GM19324 (cell line): Measurements from ENCODE around the gene FIBIN.
"Not testable (repeated sequence)": the region's sequence is repeated elsewhere in the genome, so short reads cannot be mapped to it uniquely, and the experiment has no call there.

Experiments used
- ATAC-seq: cut with Tn5 transposase; IDR thresholded peaks from one replicate; pipeline ENCODE4 v1.9.1; 2021; ENCODE audit warnings: mild to moderate bottlenecking, moderate library complexity; ENCODE audit not compliant: unreplicated experiment, low FRiP score

The FIBIN gene

GRCh38 chr11:26976389-26976788 is 17.5 kb upstream of the FIBIN start:
- ATAC-seq: no peak

- not testable (repeated sequence) for ATAC-seq
Observed at GRCh38 chr11:26977209-26977608, 16.7 kb upstream of the FIBIN start.

DNA sequence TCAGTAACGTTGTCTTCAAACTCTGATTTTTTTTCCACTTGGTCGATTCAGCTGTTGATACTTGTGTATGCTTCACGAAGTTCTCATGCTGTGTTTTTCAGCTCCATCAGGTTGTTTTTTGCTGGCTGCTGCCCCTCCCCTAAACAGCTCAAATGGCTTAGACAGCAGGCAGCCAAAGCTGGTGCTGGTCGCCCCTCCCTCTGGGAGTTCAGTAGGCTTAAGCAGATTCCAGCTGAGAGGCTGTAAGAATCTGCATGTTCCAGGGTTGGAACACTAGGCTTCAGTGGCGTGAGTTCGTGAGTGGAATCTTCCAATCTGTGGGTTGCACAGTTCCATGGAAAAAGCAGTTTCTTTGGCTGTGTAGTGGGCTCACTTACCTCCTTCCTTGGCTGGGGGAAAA is 10.3 kb upstream of the FIBIN start:
- ATAC-seq: no peak

GRCh38 chr11:26985470-26985869 is 8.4 kb upstream of the FIBIN start:
- no peak for ATAC-seq

- no peak for ATAC-seq
Observed at GRCh38 chr11:26985943-26986342, 8.0 kb upstream of the FIBIN start.

DNA sequence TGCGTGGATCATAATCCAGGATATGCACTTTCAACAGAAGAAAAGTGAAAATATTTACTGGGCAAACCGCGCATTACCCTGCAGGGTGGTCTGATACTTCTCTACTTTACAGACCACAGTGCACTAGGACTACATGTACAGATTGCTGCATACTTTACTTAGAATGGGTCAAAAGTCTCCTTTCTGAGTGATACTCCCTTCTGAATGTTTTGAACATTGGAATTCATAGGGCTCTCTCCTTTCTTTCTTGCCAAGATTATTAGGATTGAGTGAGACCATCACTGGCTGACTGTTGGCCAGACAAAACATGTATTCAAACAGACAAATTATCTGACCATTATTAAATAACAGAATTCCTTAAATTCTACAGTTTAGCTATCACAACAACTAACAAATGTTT is 6.6 kb upstream of the FIBIN start:
- ATAC-seq: no peak

GRCh38 chr11:26987731-26988130 is 6.2 kb upstream of the FIBIN start:
- no peak for ATAC-seq

- ATAC-seq: no peak
Observed at GRCh38 chr11:26992031-26992541, 1.8 kb upstream of the FIBIN start.

DNA sequence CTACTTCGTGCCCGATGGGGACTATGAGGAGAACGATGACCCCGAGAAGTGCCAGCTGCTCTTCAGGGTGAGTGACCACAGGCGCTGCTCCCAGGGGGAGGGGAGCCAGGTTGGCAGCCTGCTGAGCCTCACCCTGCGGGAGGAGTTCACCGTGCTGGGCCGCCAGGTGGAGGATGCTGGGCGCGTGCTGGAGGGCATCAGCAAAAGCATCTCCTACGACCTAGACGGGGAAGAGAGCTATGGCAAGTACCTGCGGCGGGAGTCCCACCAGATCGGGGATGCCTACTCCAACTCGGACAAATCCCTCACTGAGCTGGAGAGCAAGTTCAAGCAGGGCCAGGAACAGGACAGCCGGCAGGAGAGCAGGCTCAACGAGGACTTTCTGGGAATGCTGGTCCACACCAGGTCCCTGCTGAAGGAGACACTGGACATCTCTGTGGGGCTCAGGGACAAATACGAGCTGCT is 751 bp downstream of the FIBIN start:
- no peak for ATAC-seq

DNA sequence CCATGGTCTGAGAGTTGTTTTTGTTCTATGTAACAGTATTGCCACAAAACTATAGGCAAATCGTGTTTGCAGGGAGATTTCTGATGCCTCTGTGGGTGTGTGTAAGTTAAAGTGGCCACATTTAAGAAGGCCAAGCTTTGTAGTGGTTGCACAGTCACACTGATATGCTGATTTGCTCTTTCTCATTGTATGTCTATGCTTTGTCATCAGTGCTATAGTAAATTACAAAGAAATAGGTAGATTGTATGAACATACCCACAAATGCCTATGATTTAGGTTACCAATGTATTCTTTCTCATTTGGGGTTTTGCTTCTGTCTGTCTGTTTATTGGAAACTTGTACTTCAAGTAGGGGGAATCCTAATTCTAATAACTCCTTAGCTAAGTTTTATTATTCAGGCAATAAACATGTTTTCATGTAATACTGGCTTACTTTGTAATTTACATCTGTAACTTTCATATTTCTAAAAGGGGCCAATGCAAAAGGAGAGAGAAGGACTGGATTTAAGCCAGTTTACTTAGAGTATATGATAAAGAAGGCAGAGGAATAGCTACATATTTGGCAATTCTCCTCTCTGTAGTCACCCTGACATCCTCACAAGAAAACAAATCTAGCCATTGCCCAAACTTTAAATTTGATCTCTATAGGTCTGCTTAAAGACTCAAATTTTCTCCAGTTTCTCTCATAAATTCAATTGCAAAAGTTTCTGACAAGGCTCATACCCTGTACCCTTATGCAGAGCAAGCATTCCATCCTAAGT is 2.0 kb downstream of the FIBIN start:
- no peak for ATAC-seq

DNA sequence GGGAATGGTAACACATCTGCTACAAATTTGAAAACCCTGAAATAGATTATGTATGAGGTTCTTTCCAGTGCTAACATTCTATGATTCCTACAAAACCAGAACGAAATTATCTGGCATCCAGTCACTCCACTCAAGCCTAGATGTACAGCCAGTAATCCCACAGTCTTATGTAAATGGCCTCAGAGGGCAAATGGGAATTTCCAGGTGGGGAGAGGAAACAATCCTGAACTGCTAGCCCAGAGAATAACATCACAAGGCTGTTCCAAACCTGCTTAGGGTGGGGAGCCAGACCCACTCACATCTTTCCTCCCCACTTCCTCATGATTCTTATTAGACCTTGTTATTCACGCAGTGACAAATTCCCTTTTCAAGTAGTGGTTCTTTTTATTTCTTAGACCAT is 3.5 kb downstream of the FIBIN start:
- no peak for ATAC-seq

GRCh38 chr11:27001136-27001730 is 7.3 kb downstream of the FIBIN start:
- ATAC-seq: not testable (repeated sequence)

GRCh38 chr11:27002431-27002830 is 8.5 kb downstream of the FIBIN start:
- ATAC-seq: no peak

DNA sequence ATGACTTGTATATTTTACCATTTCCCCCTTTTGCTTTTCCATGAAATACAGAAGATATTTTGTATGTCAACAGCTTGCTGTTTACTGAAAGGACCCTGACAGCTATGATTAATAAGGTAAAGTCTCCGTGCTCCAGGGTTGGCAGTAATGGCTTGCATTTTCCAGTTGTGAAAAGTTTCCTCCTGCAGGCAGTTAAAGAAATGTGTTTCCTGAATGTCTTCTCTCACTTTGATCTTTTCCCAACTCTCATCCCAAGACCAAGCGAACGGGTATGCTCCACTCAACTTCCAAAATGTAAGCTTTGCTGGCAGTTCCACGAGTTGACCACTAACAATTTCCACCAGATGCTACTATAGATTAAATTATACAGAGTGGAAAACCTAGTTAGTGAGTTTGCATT is 8.9 kb downstream of the FIBIN start:
- no peak for ATAC-seq

DNA sequence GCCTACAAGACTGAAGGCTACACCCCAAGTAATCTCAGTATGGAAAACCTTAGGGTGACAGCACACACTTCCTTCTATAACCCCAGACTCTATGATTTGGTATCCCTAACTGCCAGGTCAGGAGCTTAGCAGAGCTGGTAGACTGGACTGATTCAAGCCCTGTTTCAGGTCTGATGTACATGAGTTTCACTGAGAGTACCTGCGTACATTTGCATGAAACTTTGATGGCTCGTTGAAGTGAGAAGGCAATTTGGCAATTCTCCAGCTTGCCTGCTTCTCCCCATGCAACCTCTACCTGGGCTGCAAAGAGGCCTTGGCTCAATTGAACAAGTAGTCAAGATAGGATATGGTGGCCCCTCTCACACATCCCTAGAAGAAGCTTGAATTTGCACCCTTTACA is 10.2 kb downstream of the FIBIN start:
- ATAC-seq: no peak

- ATAC-seq: no peak
Observed at GRCh38 chr11:27008811-27009535, 15.1 kb downstream of the FIBIN start.

DNA sequence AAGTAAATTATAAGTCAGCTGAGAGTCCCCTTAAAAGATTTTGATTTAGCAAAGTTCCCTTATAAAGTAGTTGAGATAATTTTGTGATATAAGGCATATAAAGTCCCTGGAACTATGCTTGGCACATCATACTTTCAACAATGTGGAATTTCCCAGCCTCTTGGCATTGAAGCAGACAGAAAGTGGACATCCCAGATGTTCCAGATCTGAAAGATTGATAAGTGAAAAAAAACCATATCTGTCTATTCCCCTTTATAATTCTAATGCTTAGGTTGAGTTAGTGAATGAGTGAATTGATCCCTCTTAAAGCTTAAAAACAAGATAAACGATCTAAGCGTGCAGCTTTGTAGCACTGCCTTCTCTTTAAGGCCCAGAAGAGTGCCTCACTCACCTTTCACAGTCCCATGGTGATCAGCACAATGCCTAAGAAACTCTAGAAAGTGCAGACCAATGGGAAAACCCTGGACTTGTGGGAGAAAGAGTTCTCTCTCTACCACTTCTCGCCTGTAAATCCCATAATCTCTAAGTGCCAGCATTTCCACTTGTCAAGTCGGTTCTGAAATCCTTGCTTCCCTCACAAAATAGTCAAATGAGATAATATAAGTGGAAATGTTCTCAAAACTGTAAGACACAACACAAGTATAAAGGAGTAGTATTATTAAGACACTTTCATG is 17.8 kb downstream of the FIBIN start:
- ATAC-seq: no peak

GRCh38 chr11:27012234-27012921 is 18.5 kb downstream of the FIBIN start:
- ATAC-seq: no peak

GRCh38 chr11:27013781-27014361 is 20.0 kb downstream of the FIBIN start:
- no peak for ATAC-seq
